DMS114 treated with DMSO at 0.1 percent for 48 hours (cell line): ENCODE data around the gene RAB15.
"Not testable (repeated sequence)": the region's sequence is repeated elsewhere in the genome, so short reads cannot be mapped to it uniquely, and the experiment has no call there.

ENCODE experiments used
- DNase-seq: peaks from one replicate; lab custom pipeline; 2025; ENCODE audit not compliant: unreplicated experiment; lab: John Stamatoyannopoulos, UW

RAB15 gene

GRCh38 chr14:64914237-64915028 is 57.7 kb downstream of the RAB15 start, which contains the start of gene CHURC1:
Gene CHURC1 (plus strand): TSS chr14:64914455. CDS start chr14:64914496, 41 bp downstream.
- peak; percentile 92 for DNase-seq

GRCh38 chr14:64913477-64913876 is 58.7 kb downstream of the RAB15 start:
- DNase-seq, result not testable (repeated sequence)

GRCh38 chr14:64912261-64912660 is 59.9 kb downstream of the RAB15 start:
- DNase-seq, result no peak

GRCh38 chr14:64910847-64911495 is 61.2 kb downstream of the RAB15 start:
- DNase-seq, result peak; percentile 38

- DNase-seq, result no peak
Measured at GRCh38 chr14:64906022-64906421, 66.1 kb downstream of the RAB15 start.

GRCh38 chr14:64899958-64900357 is 72.2 kb downstream of the RAB15 start:
- no peak for DNase-seq
